HepG2 (cell line): ENCODE data around the gene SLC9A8. TPM values are rescaled to one million over a fixed set of nuclear protein-coding genes. Genes with fewer than 3 reads are reported as not detected.

Experiments
- EED ChIP-seq: sonication (generic); formaldehyde crosslinking; IDR thresholded peaks from 2 replicates; pipeline ENCODE4 v1.5.0; 2020; ENCODE audit warnings: mild to moderate bottlenecking, missing genetic modification reagents
- SALL2 ChIP-seq: sonication (generic); formaldehyde crosslinking; IDR thresholded peaks from 2 replicates; pipeline ENCODE4 v1.8.1; 2023; ENCODE audit warnings: mild to moderate bottlenecking, missing genetic modification reagents, inconsistent platforms
- ZNF235 ChIP-seq: sonication (generic); formaldehyde crosslinking; IDR thresholded peaks from 2 replicates; pipeline ENCODE4 v1.8.1; 2023; ENCODE audit warnings: mild to moderate bottlenecking, missing genetic modification reagents, borderline replicate concordance
- ZNF768 ChIP-seq: sonication (generic); formaldehyde crosslinking; IDR thresholded peaks from 2 replicates; pipeline ENCODE4 v1.4.0; 2020; ENCODE audit warnings: missing genetic modification reagents
- polyA plus RNA-seq, 8 experiments: library from polyadenylated mRNA; depleted of rRNA in 3 of 8; stranded (reverse) in 7 of 8; unstranded in 1 of 8; fragments of >200 nt; fragmentation: Illumina TruSeq in 4 of 8; extraction: Trizol in 4 of 8; gene quantifications; 2 replicates each; pipeline versions ENCODE4 v1.2.1 to v1.2.3, GENCODE V29; 2011 to 2016; ENCODE audit warnings: low read depth in 4 of 8, missing spikeins in 1 of 8, mixed read lengths in 1 of 8; ENCODE audit not compliant: insufficient read depth in 1 of 8
- total RNA-seq, 5 experiments: library from RNA; depleted of rRNA; stranded (reverse); fragments of >200 nt; fragmentation: Illumina TruSeq; extraction: Trizol; gene quantifications; 2 replicates each; pipeline ENCODE4 v1.2.3, GENCODE V29; 2016; ENCODE audit warnings: low read depth in 1 of 5
- TF ChIP-seq, protein P1 (sequence below): sonication (generic); formaldehyde crosslinking; IDR thresholded peaks from 2 replicates; pipeline ENCODE4 v1.4.0; 2020; ENCODE audit warnings: missing genetic modification reagents
- TF ChIP-seq, protein P2 (sequence below): sonication (generic); formaldehyde crosslinking; IDR thresholded peaks from 2 replicates; pipeline ENCODE4 v1.4.0; 2020; ENCODE audit warnings: mild to moderate bottlenecking, missing genetic modification reagents
- TF ChIP-seq, protein P3 (sequence below), 2 experiments: fragments of 450-650 bp in 1 of 2; sonication (generic) in 1 of 2; formaldehyde crosslinking in 1 of 2; IDR thresholded peaks; 2 replicates each; pipeline versions ENCODE4 v1.6.1 to v1.8.0; 2016 to 2022; ENCODE audit warnings: antibody characterized with exemption in 1 of 2, mild to moderate bottlenecking in 1 of 2, missing genetic modification reagents in 1 of 2

SLC9A8 gene
- total and polyA plus RNA-seq, 2 of the 13 experiments (the other 11 are each of a cell fraction or from before 2014, with no cell fraction given) = 4.1 to 7.4 TPM

DNA sequence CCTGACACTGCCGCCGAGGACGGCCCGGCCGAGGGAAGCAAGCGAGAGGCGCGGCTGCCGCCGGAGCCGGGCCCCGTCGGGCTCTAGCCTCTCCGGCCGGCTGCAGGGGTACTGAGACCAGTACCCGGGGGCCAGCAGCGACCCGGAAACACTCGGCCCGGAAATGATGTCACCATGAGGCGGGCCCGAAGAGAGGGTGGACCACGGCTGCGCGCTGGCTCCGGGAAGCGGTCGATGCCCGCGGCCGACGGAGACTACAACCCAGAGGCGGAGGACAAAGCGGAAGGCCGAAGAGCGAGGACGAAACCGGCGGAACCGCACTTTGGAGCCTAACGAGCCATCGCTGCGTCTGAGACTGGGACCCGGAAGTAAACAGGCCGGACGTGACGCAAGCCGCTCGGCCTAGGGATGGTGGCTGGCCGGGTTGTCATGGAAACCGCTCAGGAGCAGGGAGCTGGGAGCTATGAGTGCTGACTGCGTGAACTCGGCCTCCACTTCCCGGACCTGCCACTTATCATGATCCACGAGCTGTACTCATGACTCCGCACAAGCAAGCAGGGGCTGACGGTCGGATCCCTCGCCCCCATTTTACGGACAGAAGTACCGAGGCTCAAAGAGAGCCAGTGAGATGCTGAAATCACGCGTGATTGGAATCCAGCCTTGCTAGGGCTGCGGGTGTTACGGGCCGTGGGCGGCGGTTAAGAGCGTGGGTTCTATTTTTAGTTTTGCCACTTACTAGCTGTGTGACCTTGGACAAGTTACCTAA is 102.9 kb downstream of the SLC9A8 start, which contains the start of gene SPATA2 (continued):
- TF ChIP-seq EED (CRISPR knock-in tag) = peak; percentile 93
- TF ChIP-seq ZNF768 (CRISPR knock-in tag) = peak; percentile 99
- TF ChIP-seq, protein P1, sequence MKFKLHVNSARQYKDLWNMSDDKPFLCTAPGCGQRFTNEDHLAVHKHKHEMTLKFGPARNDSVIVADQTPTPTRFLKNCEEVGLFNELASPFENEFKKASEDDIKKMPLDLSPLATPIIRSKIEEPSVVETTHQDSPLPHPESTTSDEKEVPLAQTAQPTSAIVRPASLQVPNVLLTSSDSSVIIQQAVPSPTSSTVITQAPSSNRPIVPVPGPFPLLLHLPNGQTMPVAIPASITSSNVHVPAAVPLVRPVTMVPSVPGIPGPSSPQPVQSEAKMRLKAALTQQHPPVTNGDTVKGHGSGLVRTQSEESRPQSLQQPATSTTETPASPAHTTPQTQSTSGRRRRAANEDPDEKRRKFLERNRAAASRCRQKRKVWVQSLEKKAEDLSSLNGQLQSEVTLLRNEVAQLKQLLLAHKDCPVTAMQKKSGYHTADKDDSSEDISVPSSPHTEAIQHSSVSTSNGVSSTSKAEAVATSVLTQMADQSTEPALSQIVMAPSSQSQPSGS (CRISPR knock-in tag) = peak; percentile 94; the same call in 1 of the 2 replicates
- TF ChIP-seq, protein P2, sequence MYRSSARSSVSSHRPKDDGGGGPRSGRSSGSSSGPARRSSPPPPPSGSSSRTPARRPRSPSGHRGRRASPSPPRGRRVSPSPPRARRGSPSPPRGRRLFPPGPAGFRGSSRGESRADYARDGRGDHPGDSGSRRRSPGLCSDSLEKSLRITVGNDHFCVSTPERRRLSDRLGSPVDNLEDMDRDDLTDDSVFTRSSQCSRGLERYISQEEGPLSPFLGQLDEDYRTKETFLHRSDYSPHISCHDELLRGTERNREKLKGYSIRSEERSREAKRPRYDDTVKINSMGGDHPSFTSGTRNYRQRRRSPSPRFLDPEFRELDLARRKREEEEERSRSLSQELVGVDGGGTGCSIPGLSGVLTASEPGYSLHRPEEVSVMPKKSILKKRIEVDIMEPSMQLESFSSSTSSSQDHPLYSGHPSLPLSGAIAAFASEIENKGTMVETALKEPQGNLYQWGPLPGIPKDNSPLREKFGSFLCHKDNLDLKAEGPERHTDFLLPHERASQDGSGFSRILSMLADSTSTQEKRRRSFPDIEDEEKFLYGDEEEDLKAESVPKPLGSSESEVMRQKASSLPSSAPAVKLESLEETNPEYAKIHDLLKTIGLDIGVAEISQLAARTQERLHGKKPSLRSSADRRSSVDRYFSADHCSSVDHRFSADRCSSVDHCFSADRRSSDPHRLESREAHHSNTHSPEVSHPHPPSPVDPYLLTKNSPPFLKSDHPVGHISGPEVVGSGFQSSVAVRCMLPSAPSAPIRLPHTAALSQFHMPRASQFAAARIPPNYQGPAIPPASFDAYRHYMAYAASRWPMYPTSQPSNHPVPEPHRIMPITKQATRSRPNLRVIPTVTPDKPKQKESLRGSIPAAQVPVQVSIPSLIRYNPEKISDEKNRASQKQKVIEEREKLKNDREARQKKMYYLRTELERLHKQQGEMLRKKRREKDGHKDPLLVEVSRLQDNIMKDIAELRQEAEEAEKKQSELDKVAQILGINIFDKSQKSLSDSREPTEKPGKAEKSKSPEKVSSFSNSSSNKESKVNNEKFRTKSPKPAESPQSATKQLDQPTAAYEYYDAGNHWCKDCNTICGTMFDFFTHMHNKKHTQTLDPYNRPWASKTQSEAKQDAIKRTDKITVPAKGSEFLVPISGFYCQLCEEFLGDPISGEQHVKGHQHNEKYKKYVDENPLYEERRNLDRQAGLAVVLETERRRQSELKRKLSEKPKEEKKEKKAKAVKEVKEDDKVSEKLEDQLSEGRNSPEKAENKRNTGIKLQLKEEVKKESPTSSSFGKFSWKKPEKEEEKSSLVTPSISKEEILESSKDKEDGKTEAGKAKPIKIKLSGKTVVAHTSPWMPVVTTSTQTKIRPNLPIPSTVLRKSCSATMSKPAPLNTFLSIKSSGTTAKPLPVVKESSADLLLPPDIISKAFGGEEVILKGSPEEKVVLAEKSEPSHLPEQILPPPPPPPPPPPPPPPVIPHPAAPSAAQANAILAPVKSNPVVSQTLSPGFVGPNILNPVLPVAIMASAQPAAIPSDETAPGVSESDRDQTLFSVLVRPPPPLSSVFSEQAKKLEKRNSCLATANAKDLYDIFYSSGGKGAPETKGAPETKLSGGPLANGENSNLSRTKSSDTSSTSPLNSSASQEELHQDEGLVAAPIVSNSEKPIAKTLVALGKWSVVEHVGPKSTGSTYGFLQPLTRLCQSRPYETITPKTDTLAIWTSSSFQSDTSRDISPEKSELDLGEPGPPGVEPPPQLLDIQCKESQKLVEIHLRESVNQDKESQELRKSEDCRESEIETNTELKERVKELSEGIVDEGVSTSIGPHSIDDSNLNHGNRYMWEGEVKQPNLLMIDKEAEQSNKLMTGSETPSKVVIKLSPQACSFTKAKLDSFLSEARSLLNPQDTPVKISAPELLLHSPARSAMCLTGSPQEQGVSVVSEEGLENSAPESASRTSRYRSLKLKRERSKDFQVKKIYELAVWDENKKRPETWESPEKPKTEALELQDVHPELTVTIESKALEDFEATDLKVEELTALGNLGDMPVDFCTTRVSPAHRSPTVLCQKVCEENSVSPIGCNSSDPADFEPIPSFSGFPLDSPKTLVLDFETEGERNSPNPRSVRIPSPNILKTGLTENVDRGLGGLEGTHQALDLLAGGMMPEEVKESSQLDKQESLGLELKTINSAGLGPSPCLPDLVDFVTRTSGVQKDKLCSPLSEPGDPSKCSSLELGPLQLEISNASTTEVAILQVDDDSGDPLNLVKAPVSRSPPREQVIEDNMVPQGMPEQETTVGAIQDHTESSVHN = peak; percentile 93; the same call in 1 of the 2 replicates
- peak; percentile 97 for TF ChIP-seq ZNF235 (CRISPR knock-in tag)
- TF ChIP-seq SALL2 (CRISPR knock-in tag) = peak; percentile 98
- TF ChIP-seq, protein P3, sequence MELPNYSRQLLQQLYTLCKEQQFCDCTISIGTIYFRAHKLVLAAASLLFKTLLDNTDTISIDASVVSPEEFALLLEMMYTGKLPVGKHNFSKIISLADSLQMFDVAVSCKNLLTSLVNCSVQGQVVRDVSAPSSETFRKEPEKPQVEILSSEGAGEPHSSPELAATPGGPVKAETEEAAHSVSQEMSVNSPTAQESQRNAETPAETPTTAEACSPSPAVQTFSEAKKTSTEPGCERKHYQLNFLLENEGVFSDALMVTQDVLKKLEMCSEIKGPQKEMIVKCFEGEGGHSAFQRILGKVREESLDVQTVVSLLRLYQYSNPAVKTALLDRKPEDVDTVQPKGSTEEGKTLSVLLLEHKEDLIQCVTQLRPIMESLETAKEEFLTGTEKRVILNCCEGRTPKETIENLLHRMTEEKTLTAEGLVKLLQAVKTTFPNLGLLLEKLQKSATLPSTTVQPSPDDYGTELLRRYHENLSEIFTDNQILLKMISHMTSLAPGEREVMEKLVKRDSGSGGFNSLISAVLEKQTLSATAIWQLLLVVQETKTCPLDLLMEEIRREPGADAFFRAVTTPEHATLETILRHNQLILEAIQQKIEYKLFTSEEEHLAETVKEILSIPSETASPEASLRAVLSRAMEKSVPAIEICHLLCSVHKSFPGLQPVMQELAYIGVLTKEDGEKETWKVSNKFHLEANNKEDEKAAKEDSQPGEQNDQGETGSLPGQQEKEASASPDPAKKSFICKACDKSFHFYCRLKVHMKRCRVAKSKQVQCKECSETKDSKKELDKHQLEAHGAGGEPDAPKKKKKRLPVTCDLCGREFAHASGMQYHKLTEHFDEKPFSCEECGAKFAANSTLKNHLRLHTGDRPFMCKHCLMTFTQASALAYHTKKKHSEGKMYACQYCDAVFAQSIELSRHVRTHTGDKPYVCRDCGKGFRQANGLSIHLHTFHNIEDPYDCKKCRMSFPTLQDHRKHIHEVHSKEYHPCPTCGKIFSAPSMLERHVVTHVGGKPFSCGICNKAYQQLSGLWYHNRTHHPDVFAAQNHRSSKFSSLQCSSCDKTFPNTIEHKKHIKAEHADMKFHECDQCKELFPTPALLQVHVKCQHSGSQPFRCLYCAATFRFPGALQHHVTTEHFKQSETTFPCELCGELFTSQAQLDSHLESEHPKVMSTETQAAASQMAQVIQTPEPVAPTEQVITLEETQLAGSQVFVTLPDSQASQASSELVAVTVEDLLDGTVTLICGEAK (IDR thresholded peaks at IDR 0.05) = peak; percentile 99
- TF ChIP-seq, protein P3 (CRISPR knock-in tag; IDR thresholded peaks at IDR 0.05) = peak; percentile 79
